ENCODE measurements around the gene CDKL4. TPM values are rescaled to one million over a fixed set of nuclear protein-coding genes. Genes with fewer than 3 reads are reported as not detected.
"Not testable (repeated sequence)": the region's sequence is repeated elsewhere in the genome, so short reads cannot be mapped to it uniquely, and the experiment has no call there.

Gene CDKL4
- polyA plus RNA-seq, 1 donor: 0.10 TPM

GRCh38 chr2:39181297-39181696, 62.5 kb downstream of the CDKL4 start:
- H3K4me3 ChIP-seq (ENCODE audit: low read length): no peak overlapping the region
- DNase-seq: no peak
- H3K9me3 ChIP-seq (ENCODE audit: control insufficient read depth, low read depth, low read length): no peaks in the 10 kb centered on the region
- no CpG with 5 or more reads among the region's 2 CpGs for WGBS (ENCODE audit: insufficient coverage, low lambda C conversion rate)
- peaks cover 4% of the 10 kb centered on the region for H3K4me1 ChIP-seq (ENCODE audit: control insufficient read depth, insufficient read depth, low read length)
- no peaks in the 10 kb centered on the region for H3K27me3 ChIP-seq (ENCODE audit: control insufficient read depth, insufficient read depth, low read length)
- H3K36me3 ChIP-seq (ENCODE audit: control insufficient read depth, insufficient read depth, low read length): no peaks in the 10 kb centered on the region
- H3K27ac ChIP-seq (ENCODE audit: low read length): no peak overlapping the region

- Histone ChIP-seq H3K4me3 (ENCODE audit: low read length) (no peak overlapping the region), H3K36me3 (ENCODE audit: control insufficient read depth, insufficient read depth, low read length) (no peaks in the 10 kb centered on the region), H3K27ac (ENCODE audit: low read length) (no peak overlapping the region), H3K27me3 (ENCODE audit: control insufficient read depth, insufficient read depth, low read length) (no peaks in the 10 kb centered on the region), H3K4me1 (ENCODE audit: control insufficient read depth, insufficient read depth, low read length) (peaks cover 4% of the 10 kb centered on the region), H3K9me3 (ENCODE audit: control insufficient read depth, low read depth, low read length) (no peaks in the 10 kb centered on the region)
- DNase-seq: peak in 1 of 2 donors; percentile 8
- 100% methylated on average over 2 of the region's 12 CpGs for WGBS (ENCODE audit: insufficient coverage, low lambda C conversion rate)
Measured at GRCh38 chr2:39179974-39180960, 63.5 kb downstream of the CDKL4 start.

GRCh38 chr2:39178756-39179155, 65.0 kb downstream of the CDKL4 start:
- Histone ChIP-seq H3K9me3 (ENCODE audit: control insufficient read depth, low read depth, low read length) (no peaks in the 10 kb centered on the region), H3K4me3 (ENCODE audit: low read length) (no peak overlapping the region), H3K4me1 (ENCODE audit: control insufficient read depth, insufficient read depth, low read length) (peaks cover 4% of the 10 kb centered on the region), H3K27ac (ENCODE audit: low read length) (no peak overlapping the region), H3K27me3 (ENCODE audit: control insufficient read depth, insufficient read depth, low read length) (no peaks in the 10 kb centered on the region), H3K36me3 (ENCODE audit: control insufficient read depth, insufficient read depth, low read length) (no peaks in the 10 kb centered on the region)
- no peak for DNase-seq
- WGBS (ENCODE audit: insufficient coverage, low lambda C conversion rate): 100% methylated on average over 3 of the region's 4 CpGs

- Histone ChIP-seq H3K36me3 (ENCODE audit: control insufficient read depth, insufficient read depth, low read length) (no peaks in the 10 kb centered on the region), H3K4me3 (ENCODE audit: low read length) (no peak overlapping the region), H3K4me1 (ENCODE audit: control insufficient read depth, insufficient read depth, low read length) (peaks cover 4% of the 10 kb centered on the region), H3K27ac (ENCODE audit: low read length) (no peak overlapping the region), H3K27me3 (ENCODE audit: control insufficient read depth, insufficient read depth, low read length) (no peaks in the 10 kb centered on the region), H3K9me3 (ENCODE audit: control insufficient read depth, low read depth, low read length) (no peaks in the 10 kb centered on the region)
- WGBS (ENCODE audit: insufficient coverage, low lambda C conversion rate): no CpG with 5 or more reads among the region's 4 CpGs
- no peak for DNase-seq
Measured at GRCh38 chr2:39176997-39177396, 66.8 kb downstream of the CDKL4 start.

GRCh38 chr2:39175026-39175812, 68.6 kb downstream of the CDKL4 start:
- 71% methylated on average over 2 of the region's 5 CpGs for WGBS (ENCODE audit: insufficient coverage, low lambda C conversion rate)
- no peaks in the 10 kb centered on the region for H3K9me3 ChIP-seq (ENCODE audit: control insufficient read depth, low read depth, low read length)
- H3K4me3 ChIP-seq (ENCODE audit: low read length): no peak overlapping the region
- H3K36me3 ChIP-seq (ENCODE audit: control insufficient read depth, insufficient read depth, low read length): no peaks in the 10 kb centered on the region
- peaks cover 4% of the 10 kb centered on the region for H3K4me1 ChIP-seq (ENCODE audit: control insufficient read depth, insufficient read depth, low read length)
- no peaks in the 10 kb centered on the region for H3K27me3 ChIP-seq (ENCODE audit: control insufficient read depth, insufficient read depth, low read length)
- no peak overlapping the region for H3K27ac ChIP-seq (ENCODE audit: low read length)
- DNase-seq: no peak

GRCh38 chr2:39174022-39174421, 69.7 kb downstream of the CDKL4 start:
- DNase-seq: no peak
- H3K4me1 ChIP-seq (ENCODE audit: control insufficient read depth, insufficient read depth, low read length): no peaks in the 10 kb centered on the region
- no peak overlapping the region for H3K27ac ChIP-seq (ENCODE audit: low read length)
- H3K9me3 ChIP-seq (ENCODE audit: control insufficient read depth, low read depth, low read length): no peaks in the 10 kb centered on the region
- 67% methylated on average over 1 of the region's 8 CpGs for WGBS (ENCODE audit: insufficient coverage, low lambda C conversion rate)
- H3K27me3 ChIP-seq (ENCODE audit: control insufficient read depth, insufficient read depth, low read length): no peaks in the 10 kb centered on the region
- H3K4me3 ChIP-seq (ENCODE audit: low read length): no peak overlapping the region
- H3K36me3 ChIP-seq (ENCODE audit: control insufficient read depth, insufficient read depth, low read length): no peaks in the 10 kb centered on the region

- WGBS (ENCODE audit: insufficient coverage, low lambda C conversion rate): 100% methylated on average over 3 of the region's 10 CpGs
- not testable (repeated sequence) for H3K4me3 ChIP-seq (ENCODE audit: low read length); H3K27me3 ChIP-seq (ENCODE audit: control insufficient read depth, insufficient read depth, low read length); H3K36me3 ChIP-seq (ENCODE audit: control insufficient read depth, insufficient read depth, low read length); DNase-seq; H3K27ac ChIP-seq (ENCODE audit: low read length); H3K9me3 ChIP-seq (ENCODE audit: control insufficient read depth, low read depth, low read length); H3K4me1 ChIP-seq (ENCODE audit: control insufficient read depth, insufficient read depth, low read length)
Measured at GRCh38 chr2:39172047-39172706, 71.6 kb downstream of the CDKL4 start.

- 100% methylated on average over 1 of the region's 7 CpGs for WGBS (ENCODE audit: insufficient coverage, low lambda C conversion rate)
- H3K27me3 ChIP-seq (ENCODE audit: control insufficient read depth, insufficient read depth, low read length): no peaks in the 10 kb centered on the region
- H3K27ac ChIP-seq (ENCODE audit: low read length): no peak overlapping the region
- H3K36me3 ChIP-seq (ENCODE audit: control insufficient read depth, insufficient read depth, low read length): no peaks in the 10 kb centered on the region
- H3K9me3 ChIP-seq (ENCODE audit: control insufficient read depth, low read depth, low read length): no peaks in the 10 kb centered on the region
- no peak for DNase-seq
- H3K4me3 ChIP-seq (ENCODE audit: low read length): no peak overlapping the region
- no peaks in the 10 kb centered on the region for H3K4me1 ChIP-seq (ENCODE audit: control insufficient read depth, insufficient read depth, low read length)
Measured at GRCh38 chr2:39171621-39172020, 72.1 kb downstream of the CDKL4 start.

GRCh38 chr2:39164089-39164488, 79.7 kb downstream of the CDKL4 start:
- Histone ChIP-seq H3K4me1 (ENCODE audit: control insufficient read depth, insufficient read depth, low read length) (no peaks in the 10 kb centered on the region), H3K27ac (ENCODE audit: low read length) (no peak overlapping the region), H3K9me3 (ENCODE audit: control insufficient read depth, low read depth, low read length) (no peaks in the 10 kb centered on the region), H3K27me3 (ENCODE audit: control insufficient read depth, insufficient read depth, low read length) (no peaks in the 10 kb centered on the region), H3K4me3 (ENCODE audit: low read length) (no peak overlapping the region), H3K36me3 (ENCODE audit: control insufficient read depth, insufficient read depth, low read length) (no peaks in the 10 kb centered on the region)
- no peak for DNase-seq
- 100% methylated on average over 2 of the region's 4 CpGs for WGBS (ENCODE audit: insufficient coverage, low lambda C conversion rate)

- no peak for DNase-seq
- Histone ChIP-seq H3K4me3 (ENCODE audit: low read length) (no peak overlapping the region), H3K9me3 (ENCODE audit: control insufficient read depth, low read depth, low read length) (no peaks in the 10 kb centered on the region), H3K27me3 (ENCODE audit: control insufficient read depth, insufficient read depth, low read length) (no peaks in the 10 kb centered on the region), H3K27ac (ENCODE audit: low read length) (no peak overlapping the region), H3K36me3 (ENCODE audit: control insufficient read depth, insufficient read depth, low read length) (no peaks in the 10 kb centered on the region), H3K4me1 (ENCODE audit: control insufficient read depth, insufficient read depth, low read length) (no peaks in the 10 kb centered on the region)
- WGBS (ENCODE audit: insufficient coverage, low lambda C conversion rate): no CpG with 5 or more reads among the region's 3 CpGs
Measured at GRCh38 chr2:39160982-39161381, 82.8 kb downstream of the CDKL4 start.
